HG03095 (cell line): ENCODE results near the gene RBMX2.

ENCODE experiments used
- ATAC-seq: cut with Tn5 transposase; IDR thresholded peaks from one replicate; pipeline ENCODE4 v1.9.1; 2021; ENCODE audit warnings: moderate library complexity; ENCODE audit not compliant: unreplicated experiment

RBMX2 gene

DNA sequence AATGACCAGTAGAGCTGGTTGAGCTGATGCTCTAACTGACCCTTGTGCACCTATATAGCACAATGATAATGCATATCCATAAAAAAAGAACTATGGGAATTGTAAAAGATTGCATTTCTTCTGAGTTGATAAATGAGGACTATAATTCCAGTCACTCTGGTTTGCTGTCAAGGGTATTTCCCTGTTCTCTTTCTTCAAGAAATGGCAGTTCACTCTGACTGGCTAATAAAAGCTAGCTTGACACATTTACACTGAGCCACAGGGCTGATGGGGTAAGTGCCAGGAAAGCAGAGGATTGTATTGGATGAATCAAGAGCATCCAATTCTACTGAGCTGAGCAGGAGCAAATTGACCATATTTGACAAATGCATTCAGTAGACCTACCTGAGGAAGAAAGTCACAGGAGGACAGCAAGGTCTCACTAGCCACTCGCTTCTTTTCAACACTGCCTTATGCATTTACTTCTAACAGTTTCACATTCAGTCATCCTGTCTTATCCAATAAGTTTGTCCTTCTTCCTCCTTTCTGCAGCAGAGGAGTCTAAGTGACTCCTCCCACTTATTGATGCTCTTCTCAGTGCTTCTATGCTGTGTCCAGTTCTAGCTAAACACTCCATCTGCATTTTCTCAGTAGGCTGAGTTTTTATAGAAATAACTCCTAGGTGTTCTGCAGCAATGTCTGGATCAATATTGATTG is 43.0 kb downstream of the RBMX2 start:
- ATAC-seq, result no peak

GRCh38 chrX:130446974-130447373 is 45.2 kb downstream of the RBMX2 start:
- ATAC-seq, result no peak
